ENCODE results near the gene LAMP1.
"Not testable (repeated sequence)": the region's sequence is repeated elsewhere in the genome, so short reads cannot be mapped to it uniquely, and the experiment has no call there.

Gene LAMP1

DNA sequence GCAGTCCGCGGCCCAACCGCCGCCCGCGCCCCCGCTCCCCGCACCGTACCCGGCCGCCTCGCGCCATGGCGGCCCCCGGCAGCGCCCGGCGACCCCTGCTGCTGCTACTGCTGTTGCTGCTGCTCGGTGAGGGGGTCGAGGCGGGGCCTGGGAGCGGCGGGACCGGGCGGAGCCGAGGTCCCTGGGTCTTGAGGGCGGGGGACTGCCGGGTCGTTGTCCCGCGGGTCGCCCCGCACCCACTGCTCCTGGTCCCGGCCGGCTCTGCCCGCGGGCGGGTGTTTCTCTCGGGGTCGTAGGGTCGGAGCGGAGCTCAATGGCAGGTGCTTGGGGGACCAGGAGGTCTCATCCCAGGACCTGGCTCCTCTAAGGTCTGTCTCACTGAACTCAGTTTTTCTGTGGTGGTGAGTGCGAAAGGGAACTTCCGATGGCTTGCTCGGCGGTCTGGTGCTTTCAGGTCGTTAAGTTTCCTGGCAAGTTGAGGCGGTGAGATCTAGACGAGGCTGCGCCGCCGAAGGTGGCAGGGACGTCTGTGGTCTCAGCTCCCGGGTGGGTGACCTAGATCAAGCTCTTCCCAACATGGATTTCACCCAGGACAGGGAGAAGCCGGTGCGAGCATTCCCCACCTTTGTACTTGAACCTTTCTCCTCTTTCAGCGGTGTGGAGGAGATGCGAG, 467 bp downstream of the LAMP1 start:
- DNase-seq (ENCODE audit: low read depth), result peak; percentile 12

DNA sequence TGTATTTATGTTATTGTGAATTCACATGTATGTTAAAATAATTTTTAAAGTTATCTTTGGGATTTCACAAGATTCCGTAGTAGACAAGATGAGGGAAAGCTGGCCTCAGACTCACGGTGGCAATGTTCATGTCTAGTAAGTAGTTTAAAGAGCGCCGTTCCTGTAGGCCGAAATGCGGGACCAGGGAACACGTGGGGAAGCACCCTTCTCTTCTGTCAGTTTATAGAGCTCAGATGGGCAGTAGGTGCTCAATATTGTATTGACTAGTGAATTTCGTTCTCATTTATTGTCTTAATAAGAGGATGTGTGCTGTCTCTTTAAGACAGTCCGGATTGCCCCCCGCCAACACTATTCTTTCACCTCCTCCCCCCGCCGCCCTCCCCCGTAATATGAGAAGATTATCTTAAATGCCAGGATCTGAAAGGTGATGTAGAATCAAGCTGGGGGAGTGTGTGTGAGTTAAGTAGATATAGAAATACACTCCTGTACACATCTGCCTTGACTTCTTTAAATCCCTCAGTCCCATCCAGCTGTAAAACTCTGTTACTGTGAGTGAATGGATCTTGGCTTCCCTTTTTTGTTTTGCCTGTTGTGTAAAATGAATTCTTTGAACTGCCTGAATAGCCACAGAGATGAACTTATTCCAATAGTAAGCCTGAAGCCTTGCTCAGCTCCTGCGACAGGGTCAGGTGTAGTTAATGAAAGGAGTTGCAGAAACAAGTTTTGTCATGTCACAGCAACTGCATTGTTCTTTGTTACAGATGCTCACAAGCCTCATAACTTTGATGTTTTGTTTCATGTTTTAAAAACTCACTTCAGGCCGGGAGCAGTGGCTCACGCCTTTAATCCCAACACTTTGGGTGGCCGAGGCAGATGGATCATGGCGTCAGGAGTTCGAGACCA, 1.3 kb downstream of the LAMP1 start:
- DNase-seq (ENCODE audit: low read depth), result no peak

DNA sequence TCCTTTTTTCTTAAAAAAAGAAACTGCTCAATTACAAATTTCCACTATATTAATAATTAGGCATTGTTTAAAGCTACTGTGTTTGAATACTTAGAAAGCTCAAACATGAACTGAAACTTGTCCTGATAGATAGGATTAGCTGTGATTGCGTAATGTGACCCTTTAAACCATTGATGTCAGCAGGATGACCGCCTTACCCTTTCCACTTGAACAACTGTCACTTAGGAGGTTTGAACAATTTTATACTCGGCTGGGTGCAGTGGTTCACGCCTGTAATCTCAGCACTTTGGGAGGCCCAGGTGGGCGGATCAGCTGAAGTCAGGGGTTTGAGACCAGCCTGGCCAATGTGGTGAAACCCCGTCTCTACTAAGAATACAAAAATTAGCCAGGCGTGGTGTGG, 2.9 kb downstream of the LAMP1 start:
- DNase-seq (ENCODE audit: low read depth), result no peak

DNA sequence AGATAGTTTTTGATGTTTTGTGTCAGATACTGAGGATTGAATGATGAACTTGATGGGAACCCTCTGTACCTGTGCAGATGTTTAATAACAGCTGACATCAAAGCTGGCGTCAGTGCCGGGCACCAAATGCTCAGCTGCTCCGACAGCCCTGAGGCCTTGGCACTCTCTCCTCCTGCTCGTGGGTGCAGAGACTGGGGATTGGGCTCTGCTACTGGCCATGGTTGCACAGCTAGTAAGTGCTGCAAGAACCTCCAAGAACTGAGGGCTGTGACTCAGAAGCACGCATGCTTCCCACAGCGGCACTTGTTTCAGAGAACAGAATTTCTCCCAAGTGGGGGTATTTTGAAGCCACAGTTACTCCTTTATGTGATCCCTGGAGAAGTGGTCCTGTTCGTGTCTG, 5.9 kb downstream of the LAMP1 start:
- DNase-seq (ENCODE audit: low read depth), result no peak

DNA sequence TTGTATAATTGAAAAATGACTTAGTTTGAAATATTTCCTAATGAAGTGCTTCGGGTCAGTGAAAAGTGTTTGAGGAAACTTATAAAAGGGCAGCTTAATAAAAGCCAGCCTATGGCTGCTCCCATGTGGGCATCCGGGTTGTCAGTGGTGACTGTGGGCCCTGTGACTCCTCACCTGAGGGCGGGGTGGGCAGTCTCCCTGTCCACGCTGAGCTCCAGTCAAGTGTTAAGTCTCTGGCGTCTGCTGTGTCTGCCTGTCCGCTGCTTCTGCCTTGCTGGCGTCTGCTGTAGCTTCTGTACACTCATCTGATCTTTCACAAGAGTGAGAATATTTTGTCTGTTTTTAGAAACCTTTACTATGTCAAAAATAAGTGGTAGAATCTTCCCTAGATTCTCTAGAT, 7.1 kb downstream of the LAMP1 start:
- no peak for DNase-seq (ENCODE audit: low read depth)

DNA sequence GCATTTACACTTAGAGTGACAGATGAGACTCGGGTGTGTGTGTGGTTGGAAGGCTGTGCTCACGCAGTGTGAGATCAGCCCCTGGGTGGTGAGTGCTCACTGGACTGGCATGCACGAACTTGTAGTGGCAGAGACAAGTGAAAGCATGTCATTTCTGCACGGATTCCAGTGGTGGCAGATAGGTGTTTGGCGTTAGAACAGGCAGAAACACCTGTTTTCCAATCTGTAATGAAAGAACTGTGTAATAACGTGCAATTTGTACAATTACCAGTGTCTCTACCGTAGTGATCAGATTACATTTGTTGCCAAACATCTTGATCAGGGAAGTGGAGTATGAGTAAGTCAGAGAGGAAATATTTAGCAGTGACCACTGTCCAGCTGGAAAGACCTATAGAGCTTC, 8.2 kb downstream of the LAMP1 start:
- no peak for DNase-seq (ENCODE audit: low read depth)

DNA sequence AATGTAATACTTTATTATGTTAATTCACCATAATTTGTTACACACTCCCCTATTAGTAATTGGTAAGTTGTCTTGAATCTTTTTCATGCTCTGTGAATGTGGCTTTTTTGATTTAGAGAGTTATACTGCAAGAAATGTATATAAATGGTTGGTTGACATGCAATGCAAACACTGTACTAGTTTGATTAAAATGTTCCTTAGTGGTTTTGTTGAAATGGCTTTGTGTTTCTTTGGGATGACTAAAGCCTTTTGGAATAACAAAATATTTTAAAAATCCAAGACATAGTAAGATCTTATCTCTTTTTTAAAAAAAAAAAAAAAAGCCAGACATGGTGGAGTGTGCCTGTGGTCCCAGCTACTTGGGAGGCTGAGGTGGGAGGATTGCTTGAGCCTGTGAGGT, 10.5 kb downstream of the LAMP1 start:
- DNase-seq (ENCODE audit: low read depth), result no peak

DNA sequence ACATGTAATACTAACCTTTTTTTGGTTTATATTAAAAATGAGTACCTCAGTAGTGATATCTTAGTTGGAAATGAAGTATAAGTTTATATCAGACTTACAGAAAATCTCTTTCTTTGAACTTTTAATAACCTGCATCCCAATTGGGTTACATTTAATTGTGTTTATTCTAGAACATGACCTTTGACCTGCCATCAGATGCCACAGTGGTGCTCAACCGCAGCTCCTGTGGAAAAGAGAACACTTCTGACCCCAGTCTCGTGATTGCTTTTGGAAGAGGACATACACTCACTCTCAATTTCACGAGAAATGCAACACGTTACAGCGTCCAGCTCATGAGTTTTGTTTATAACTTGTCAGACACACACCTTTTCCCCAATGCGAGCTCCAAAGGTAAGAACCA, 12.4 kb downstream of the LAMP1 start:
- no peak for DNase-seq (ENCODE audit: low read depth)

DNA sequence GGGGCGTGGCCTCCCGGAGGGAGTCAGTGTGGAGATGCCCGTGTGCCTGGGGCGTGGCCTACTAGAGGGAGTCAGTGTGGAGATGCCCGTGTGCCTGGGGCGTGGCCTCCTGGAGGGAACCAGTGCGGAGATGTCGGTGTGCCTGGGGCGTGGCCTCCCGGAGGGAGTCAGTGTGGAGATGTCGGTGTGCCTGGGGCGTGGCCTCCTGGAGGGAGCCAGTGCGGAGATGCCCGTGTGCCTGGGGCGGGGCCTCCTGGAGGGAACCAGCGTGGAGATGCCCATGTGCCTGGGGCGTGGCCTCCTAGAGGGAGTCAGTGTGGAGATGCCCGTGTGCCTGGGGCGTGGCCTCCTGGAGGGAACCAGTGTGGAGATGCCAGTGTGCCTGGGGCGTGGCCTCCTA, 17.1 kb downstream of the LAMP1 start:
- not testable (repeated sequence) for DNase-seq (ENCODE audit: low read depth)

DNA sequence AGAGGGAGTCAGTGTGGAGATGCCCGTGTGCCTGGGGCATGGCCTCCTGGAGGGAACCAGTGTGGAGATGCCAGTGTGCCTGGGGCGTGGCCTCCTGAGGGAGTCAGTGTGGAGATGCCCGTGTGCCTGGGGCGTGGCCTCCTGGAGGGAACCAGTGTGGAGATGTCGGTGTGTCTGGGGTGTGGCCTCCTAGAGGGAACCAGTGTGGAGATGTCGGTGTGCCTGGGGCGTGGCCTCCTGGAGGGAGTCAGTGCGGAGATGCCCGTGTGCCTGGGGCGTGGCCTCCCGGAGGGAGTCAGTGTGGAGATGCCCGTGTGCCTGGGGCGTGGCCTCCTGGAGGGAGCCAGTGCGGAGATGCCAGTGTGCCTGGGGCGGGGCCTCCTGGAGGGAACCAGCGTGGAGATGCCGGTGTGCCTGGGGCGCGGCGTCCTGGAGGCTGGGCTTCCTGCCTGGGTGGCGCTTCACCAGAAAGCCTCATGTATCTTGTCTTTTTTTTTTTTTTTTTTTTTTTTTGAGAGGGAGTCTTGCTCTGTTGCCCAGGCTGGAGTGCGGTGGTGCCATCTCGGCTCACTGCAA, 17.9 kb downstream of the LAMP1 start:
- not testable (repeated sequence) for DNase-seq (ENCODE audit: low read depth)

DNA sequence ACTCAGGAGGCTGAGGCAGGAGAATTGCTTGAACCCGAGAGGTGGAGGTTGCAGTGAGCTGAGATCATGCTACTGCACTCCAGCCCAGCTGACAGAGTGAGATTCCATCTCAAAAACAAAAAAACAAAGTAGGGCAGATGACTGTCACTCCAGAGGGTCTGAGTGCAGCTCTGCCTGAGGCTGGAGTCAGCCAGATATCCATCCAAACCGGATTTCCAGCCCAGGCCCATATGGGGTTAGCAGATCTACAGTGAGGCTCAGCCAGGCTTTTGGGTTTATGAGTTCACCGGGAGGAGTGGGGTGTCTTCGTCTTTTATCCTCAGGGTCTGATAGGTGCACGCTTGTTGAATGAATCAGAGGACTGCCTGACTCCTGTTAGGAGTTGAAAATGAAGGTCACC, 19.0 kb downstream of the LAMP1 start:
- no peak for DNase-seq (ENCODE audit: low read depth)

DNA sequence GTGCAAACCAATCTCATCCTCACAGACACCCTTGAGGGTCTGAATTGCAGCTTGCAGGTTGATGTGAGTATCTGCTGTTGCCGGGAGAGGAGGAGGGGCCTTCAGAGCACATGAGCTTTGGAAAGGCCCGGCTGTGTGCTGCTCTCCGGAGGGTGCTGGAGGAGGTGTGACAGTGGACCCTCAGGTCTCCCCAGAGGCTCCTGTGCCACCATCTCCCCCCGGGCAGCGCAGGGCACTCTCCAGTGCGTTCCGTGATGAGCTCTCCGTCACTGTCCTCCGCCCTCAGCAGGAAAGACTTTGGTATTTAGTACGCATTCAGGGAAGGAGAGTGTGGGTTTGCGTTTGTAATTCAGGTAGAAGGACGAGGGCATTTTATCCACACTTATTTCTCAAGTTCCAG, 20.0 kb downstream of the LAMP1 start:
- DNase-seq (ENCODE audit: low read depth), result no peak

DNA sequence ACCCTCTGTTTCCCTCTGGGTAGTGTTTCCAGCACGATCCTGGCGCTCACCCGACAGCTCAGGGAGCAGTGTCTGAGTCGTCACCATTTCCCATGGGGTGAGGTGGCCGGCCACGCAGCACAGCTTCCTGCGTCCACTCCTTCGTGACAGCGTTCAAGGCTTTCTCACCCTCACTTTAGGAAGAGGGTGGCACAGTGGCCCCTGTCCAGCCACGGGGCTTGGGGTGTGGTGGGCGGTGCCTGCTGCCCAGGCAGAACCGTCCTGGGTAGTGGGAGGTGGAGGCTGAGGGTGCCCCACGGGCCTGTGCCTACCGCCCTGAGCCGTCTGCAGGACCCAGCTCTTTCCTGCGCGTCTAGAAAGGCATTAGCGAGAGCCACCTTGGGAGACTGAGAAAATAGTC, 21.9 kb downstream of the LAMP1 start:
- DNase-seq (ENCODE audit: low read depth), result no peak

DNA sequence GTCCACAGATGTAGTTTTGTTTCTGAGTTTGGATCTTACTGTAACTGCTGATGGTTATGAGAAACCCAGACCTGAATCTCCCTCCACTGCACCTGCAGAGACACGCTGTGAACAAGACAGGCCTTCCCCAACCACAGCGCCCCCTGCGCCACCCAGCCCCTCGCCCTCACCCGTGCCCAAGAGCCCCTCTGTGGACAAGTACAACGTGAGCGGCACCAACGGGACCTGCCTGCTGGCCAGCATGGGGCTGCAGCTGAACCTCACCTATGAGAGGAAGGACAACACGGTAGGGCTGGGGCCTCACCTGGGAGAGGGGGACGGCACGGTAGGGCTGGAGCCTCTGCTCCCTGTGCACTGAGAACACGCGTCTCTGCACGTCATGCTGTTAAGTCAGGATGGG, 22.3 kb downstream of the LAMP1 start:
- no peak for DNase-seq (ENCODE audit: low read depth)

DNA sequence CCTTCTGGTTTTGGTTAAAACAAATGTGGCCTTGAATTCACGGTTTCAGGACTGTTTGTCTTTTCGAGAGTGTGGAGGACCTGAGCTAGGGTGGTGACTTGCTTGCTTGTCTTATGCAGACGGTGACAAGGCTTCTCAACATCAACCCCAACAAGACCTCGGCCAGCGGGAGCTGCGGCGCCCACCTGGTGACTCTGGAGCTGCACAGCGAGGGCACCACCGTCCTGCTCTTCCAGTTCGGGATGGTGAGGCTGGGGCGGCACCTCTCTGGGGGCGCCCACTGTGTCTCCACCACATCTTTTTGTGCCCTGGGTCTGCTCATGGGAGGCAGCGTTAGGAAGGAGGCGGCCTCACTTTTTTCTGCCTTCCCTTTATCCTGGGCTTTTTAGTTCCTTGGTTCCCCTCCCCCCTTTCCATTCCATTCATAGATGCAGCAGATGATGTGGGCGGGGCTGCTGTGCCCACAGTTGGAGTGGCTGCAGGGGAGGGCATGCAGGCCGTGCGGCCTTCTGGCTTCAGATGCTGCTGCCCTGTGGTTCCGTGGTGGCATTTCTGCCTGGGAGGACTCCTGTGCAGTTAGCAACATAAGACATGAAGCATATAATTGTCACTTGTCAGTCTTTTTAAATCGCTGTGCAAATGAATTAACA, 23.3 kb downstream of the LAMP1 start:
- no peak for DNase-seq (ENCODE audit: low read depth)

DNA sequence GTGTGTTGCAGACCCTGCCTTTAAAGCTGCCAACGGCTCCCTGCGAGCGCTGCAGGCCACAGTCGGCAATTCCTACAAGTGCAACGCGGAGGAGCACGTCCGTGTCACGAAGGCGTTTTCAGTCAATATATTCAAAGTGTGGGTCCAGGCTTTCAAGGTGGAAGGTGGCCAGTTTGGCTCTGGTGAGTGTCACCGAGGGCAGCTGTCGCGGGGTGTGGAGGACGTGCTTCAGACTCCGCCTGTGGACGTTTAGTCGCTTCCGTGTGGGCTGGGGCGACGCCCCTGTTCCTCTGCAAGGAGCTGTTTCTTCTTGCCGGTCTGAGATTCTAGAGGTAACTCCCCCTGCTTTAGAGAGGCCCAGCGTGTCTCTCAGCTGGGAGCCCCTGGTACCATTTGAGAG, 24.5 kb downstream of the LAMP1 start:
- no peak for DNase-seq (ENCODE audit: low read depth)

DNA sequence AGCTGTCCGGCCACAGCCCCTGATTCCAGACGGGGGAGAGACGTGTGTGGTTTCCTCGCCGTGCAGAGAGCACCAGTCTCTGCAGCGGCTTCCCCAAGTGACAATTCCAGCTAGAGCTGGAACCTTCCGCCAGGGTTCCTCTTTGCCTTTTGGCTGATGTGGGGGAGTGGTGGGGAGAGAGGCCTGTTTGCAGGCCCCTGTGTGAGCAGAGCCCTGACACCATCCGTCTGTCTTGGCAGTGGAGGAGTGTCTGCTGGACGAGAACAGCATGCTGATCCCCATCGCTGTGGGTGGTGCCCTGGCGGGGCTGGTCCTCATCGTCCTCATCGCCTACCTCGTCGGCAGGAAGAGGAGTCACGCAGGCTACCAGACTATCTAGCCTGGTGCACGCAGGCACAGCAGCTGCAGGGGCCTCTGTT, 25.0 kb downstream of the LAMP1 start:
- DNase-seq (ENCODE audit: low read depth), result no peak

DNA sequence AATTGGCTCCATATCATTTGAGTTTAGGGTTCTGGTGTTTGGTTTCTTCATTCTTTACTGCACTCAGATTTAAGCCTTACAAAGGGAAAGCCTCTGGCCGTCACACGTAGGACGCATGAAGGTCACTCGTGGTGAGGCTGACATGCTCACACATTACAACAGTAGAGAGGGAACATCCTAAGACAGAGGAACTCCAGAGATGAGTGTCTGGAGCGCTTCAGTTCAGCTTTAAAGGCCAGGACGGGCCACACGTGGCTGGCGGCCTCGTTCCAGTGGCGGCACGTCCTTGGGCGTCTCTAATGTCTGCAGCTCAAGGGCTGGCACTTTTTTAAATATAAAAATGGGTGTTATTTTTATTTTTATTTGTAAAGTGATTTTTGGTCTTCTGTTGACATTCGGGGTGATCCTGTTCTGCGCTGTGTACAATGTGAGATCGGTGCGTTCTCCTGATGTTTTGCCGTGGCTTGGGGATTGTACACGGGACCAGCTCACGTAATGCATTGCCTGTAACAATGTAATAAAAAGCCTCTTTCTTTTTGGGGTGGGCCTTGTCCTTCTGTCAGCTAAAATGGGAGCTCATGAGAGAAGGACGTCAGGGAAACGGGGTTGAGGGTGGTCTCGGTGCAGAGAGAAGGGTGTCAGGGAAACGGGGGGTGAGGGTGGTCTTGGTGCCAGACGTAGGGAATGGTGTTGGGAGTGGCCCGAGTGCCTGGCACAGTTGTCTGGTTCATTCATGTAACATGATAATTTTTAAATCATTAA, 26.0 kb downstream of the LAMP1 start:
- no peak for DNase-seq (ENCODE audit: low read depth)

DNA sequence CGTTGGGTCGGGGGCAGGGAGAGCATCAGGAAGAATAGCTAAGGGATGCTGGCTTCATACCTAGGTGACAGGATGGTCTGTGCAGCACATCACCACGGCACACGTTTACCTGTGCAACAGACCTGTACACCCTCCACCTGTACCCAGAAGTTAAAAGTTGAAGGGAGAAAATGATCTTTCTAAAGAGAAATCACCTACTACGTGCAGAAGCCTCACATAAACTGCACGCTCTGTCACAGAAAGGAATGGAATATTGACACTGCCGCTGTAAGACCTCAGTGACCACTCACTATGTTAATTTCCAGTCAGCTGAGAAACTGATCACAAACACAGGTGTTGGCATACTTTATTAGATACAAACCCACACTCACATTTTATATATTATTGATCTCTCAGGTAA, 26.8 kb downstream of the LAMP1 start:
- no peak for DNase-seq (ENCODE audit: low read depth)

DNA sequence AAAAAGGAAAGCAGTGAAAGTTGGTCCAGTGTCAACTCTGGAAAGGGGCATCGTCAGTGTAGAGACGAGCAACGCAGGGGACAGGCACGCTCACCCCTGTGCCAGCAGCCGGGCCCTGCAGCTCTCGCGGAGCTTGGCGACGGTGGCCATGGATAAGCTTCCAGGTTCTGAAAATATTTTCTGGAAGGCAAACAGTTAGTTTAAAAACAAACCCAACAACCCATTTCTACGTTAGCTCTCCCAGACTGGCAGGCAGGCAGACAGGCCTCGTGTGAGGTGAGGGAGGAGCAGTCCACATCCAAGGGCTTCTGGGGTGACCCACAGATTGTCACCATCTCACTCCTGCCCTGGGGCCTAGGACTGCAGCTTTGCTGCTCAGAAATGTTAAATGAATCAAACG, 27.4 kb downstream of the LAMP1 start:
- DNase-seq (ENCODE audit: low read depth), result no peak

DNA sequence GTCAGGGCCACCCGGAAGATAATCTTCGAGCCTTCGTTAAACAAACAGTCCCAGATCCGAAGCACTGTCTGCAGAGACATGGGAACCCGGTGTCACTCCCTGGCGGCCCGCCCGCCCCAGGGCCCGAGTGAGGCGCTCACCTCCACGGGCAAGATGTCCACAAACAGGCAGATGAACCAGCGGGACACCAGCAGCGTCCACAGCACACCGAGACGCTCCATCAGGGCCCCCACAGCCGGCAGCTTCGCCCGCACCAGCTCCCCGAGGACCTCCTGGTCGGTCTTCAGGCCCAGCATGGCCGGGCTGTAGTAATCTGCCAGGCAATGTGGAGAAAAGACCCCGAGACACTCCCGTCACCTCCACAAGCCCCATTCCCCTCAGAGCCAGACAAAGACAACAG, 28.7 kb downstream of the LAMP1 start:
- DNase-seq (ENCODE audit: low read depth), result no peak

DNA sequence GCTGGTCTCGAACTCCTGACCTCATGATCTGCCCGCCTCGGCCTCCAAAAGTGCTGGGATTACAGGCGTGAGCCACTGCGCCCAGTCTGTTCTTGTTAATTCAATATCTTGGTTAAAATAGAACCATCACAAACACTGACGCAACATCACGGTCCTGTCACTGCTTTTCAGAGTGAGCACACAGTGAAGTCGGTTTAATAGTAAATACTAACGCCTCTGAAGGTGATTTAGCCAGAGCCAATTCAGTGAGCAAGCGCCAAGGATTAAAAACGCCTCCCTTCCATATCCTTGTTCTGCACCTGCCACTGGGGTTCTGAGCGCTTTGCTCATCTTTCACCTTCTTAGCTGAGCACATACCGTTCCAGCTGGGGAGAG, 30.3 kb downstream of the LAMP1 start:
- DNase-seq (ENCODE audit: low read depth), result no peak

All from stimulated activated CD4-positive, alpha-beta T cell treated with anti-CD3 and anti-CD28 coated beads, Interleukin-2, amount 100 ng/mL, for 4 hours (primary cell).